Mesendoderm (in vitro differentiated cells): Measurements from ENCODE around the gene SLC34A2.
"Not testable (repeated sequence)": the region's sequence is repeated elsewhere in the genome, so short reads cannot be mapped to it uniquely, and the experiment has no call there.

Experiments used
- DNase-seq: peaks from one replicate; pipeline ENCODE4 v3.0.0; 2013
- H2AK5ac ChIP-seq: 2 replicates; pipeline ENCODE4 v1.6.1; 2013; ENCODE audit warnings: low read length, inconsistent platforms
- H2BK120ac ChIP-seq: 2 replicates; pipeline ENCODE4 v1.6.1; 2013; ENCODE audit warnings: low read depth, mild to moderate bottlenecking, low read length, moderate library complexity, mixed read lengths
- H2BK15ac ChIP-seq: replicated peaks from 2 replicates; pipeline ENCODE4 v1.6.1; 2013; ENCODE audit warnings: low read depth, mild to moderate bottlenecking, moderate library complexity
- H2BK5ac ChIP-seq: 2 replicates; pipeline ENCODE4 v1.6.1; 2013; ENCODE audit warnings: low read length, inconsistent platforms
- H3K18ac ChIP-seq: 2 replicates; pipeline ENCODE4 v1.6.1; 2013; ENCODE audit warnings: mild to moderate bottlenecking, low read length, mixed read lengths
- H3K23ac ChIP-seq: one replicate; pipeline ENCODE4 v1.6.1; 2013; ENCODE audit warnings: low read length
- H3K27ac ChIP-seq: 2 replicates; pipeline ENCODE4 v1.5.1; 2013; ENCODE audit warnings: low read depth, mild to moderate bottlenecking, inconsistent platforms, low read length, moderate library complexity
- H3K27me3 ChIP-seq: 2 replicates; pipeline ENCODE4 v1.6.1; 2013; ENCODE audit warnings: low read length, control low read depth, mild to moderate bottlenecking, inconsistent platforms; ENCODE audit not compliant: insufficient read depth, poor library complexity
- H3K36me3 ChIP-seq: 2 replicates; pipeline ENCODE4 v1.6.1; 2013; ENCODE audit warnings: low read length, inconsistent platforms; ENCODE audit not compliant: control insufficient read depth, insufficient read depth
- H3K4ac ChIP-seq: one replicate; pipeline ENCODE4 v1.6.1; 2013; ENCODE audit warnings: low read depth, mild to moderate bottlenecking, low read length, moderate library complexity
- H3K4me1 ChIP-seq: 2 replicates; pipeline ENCODE4 v1.6.1; 2013; ENCODE audit warnings: low read depth, low read length, inconsistent platforms; ENCODE audit not compliant: control insufficient read depth
- H3K4me2 ChIP-seq: 2 replicates; pipeline ENCODE4 v1.6.1; 2013; ENCODE audit warnings: low read length
- H3K4me3 ChIP-seq: 2 replicates; pipeline ENCODE4 v1.5.1; 2013; ENCODE audit warnings: mild to moderate bottlenecking, low read length
- H3K56ac ChIP-seq: one replicate; pipeline ENCODE4 v1.6.1; 2013; ENCODE audit warnings: low read length
- H3K79me1 ChIP-seq: 2 replicates; pipeline ENCODE4 v1.6.1; 2013; ENCODE audit warnings: low read length, inconsistent platforms
- H3K79me2 ChIP-seq: 2 replicates; pipeline ENCODE4 v1.6.1; 2013; ENCODE audit warnings: mild to moderate bottlenecking, low read length; ENCODE audit not compliant: control insufficient read depth, insufficient read depth
- H3K9ac ChIP-seq: 2 replicates; pipeline ENCODE4 v1.6.1; 2013; ENCODE audit warnings: low read length, inconsistent platforms
- H4K5ac ChIP-seq: one replicate; pipeline ENCODE4 v1.6.1; 2013; ENCODE audit warnings: low read length
- H4K8ac ChIP-seq: one replicate; pipeline ENCODE4 v1.6.1; 2013; ENCODE audit warnings: low read depth, mild to moderate bottlenecking, control low read depth, low read length, moderate library complexity
- WGBS: extraction: QIAGEN DNeasy Blood & Tissue Kit; methylation state at CpG from one replicate; pipeline ENCODE4 v1.1.7; 2013; ENCODE audit warnings: low lambda C conversion rate, missing lambda C conversion rate; ENCODE audit not compliant: insufficient coverage; ENCODE audit errors: extremely low coverage; 5-methylcytosine and 5-hydroxymethylcytosine counted together

SLC34A2 gene

GRCh38 chr4:25654031-25654970 lies 1.4 kb upstream of the SLC34A2 start:
- WGBS: no CpG with 5 or more reads among the region's 17 CpGs
- Histone ChIP-seq H3K27me3 (no peaks in the 10 kb centered on the region), H3K4me1 (peaks cover 9% of the 10 kb centered on the region), H3K36me3 (no peaks in the 10 kb centered on the region), H2AK5ac (no peak overlapping the region), H3K4me3 (no peak overlapping the region), H3K4ac (no peak overlapping the region), H3K79me2 (no peaks in the 10 kb centered on the region), H3K27ac (no peak overlapping the region), H2BK5ac (peak overlapping the region; percentile 25), H4K5ac (no peak overlapping the region), H3K56ac (peak overlapping the region; percentile 59), H3K9ac (peak overlapping the region; percentile 9), H3K23ac (peak overlapping the region; percentile 92), H2BK120ac (no peak overlapping the region), H3K79me1 (no peaks in the 10 kb centered on the region), H3K4me2 (peak overlapping the region; percentile 16), H3K18ac (no peak overlapping the region), H2BK15ac (no peak overlapping the region), H4K8ac (no peak overlapping the region)
- DNase-seq: peak; percentile 65

GRCh38 chr4:25656031-25656430 lies 380 bp downstream of the SLC34A2 start:
- Histone ChIP-seq H4K8ac (no peak overlapping the region), H3K18ac (no peak overlapping the region), H2BK120ac (no peak overlapping the region), H3K4me3 (no peak overlapping the region), H3K4me1 (peaks cover 9% of the 10 kb centered on the region), H3K36me3 (no peaks in the 10 kb centered on the region), H3K4ac (no peak overlapping the region), H3K79me2 (no peaks in the 10 kb centered on the region), H4K5ac (no peak overlapping the region), H3K56ac (peak overlapping the region; percentile 54), H2BK15ac (no peak overlapping the region), H3K27me3 (no peaks in the 10 kb centered on the region), H2BK5ac (no peak overlapping the region), H2AK5ac (peak overlapping the region; percentile 36), H3K27ac (no peak overlapping the region), H3K4me2 (peak overlapping the region; percentile 16), H3K79me1 (no peaks in the 10 kb centered on the region), H3K9ac (no peak overlapping the region), H3K23ac (no peak overlapping the region)
- no CpG with 5 or more reads among the region's 8 CpGs for WGBS
- DNase-seq: peak; percentile 37

- no peaks in the 10 kb centered on the region for H3K27me3 ChIP-seq
- H3K4me2 ChIP-seq: no peak overlapping the region
- DNase-seq: no peak
- no peak overlapping the region for H3K23ac ChIP-seq
- no peak overlapping the region for H4K5ac ChIP-seq
- peaks cover 9% of the 10 kb centered on the region for H3K4me1 ChIP-seq
- H3K79me1 ChIP-seq: no peaks in the 10 kb centered on the region
- H2BK15ac ChIP-seq: no peak overlapping the region
- no peak overlapping the region for H3K4me3 ChIP-seq
- no peak overlapping the region for H3K4ac ChIP-seq
- H2AK5ac ChIP-seq: no peak overlapping the region
- no peak overlapping the region for H3K18ac ChIP-seq
- H3K27ac ChIP-seq: no peak overlapping the region
- H3K56ac ChIP-seq: no peak overlapping the region
- H3K79me2 ChIP-seq: no peaks in the 10 kb centered on the region
- no peak overlapping the region for H2BK120ac ChIP-seq
- H2BK5ac ChIP-seq: no peak overlapping the region
- no peak overlapping the region for H4K8ac ChIP-seq
- WGBS: no CpG with 5 or more reads among the region's 3 CpGs
- H3K36me3 ChIP-seq: no peaks in the 10 kb centered on the region
- no peak overlapping the region for H3K9ac ChIP-seq
These were observed 2.7 kb downstream of the SLC34A2 start for GRCh38 chr4:25658357-25658771.

- no peak overlapping the region for H3K4ac ChIP-seq
- peaks cover 9% of the 10 kb centered on the region for H3K4me1 ChIP-seq
- no peak overlapping the region for H4K8ac ChIP-seq
- H3K79me1 ChIP-seq: no peaks in the 10 kb centered on the region
- WGBS: no CpG with 5 or more reads among the region's 3 CpGs
- H2BK120ac ChIP-seq: no peak overlapping the region
- H2AK5ac ChIP-seq: no peak overlapping the region
- H2BK5ac ChIP-seq: no peak overlapping the region
- no peak overlapping the region for H3K4me3 ChIP-seq
- no peak overlapping the region for H3K56ac ChIP-seq
- H3K9ac ChIP-seq: no peak overlapping the region
- H3K27me3 ChIP-seq: no peaks in the 10 kb centered on the region
- DNase-seq: no peak
- no peak overlapping the region for H2BK15ac ChIP-seq
- no peak overlapping the region for H3K23ac ChIP-seq
- H3K4me2 ChIP-seq: no peak overlapping the region
- H3K79me2 ChIP-seq: no peaks in the 10 kb centered on the region
- H3K27ac ChIP-seq: no peak overlapping the region
- H4K5ac ChIP-seq: no peak overlapping the region
- no peaks in the 10 kb centered on the region for H3K36me3 ChIP-seq
- H3K18ac ChIP-seq: no peak overlapping the region
These were observed 3.1 kb downstream of the SLC34A2 start for GRCh38 chr4:25658777-25659176.

- not testable (repeated sequence) for H3K4ac ChIP-seq, H2BK15ac ChIP-seq
These were observed 5.8 kb downstream of the SLC34A2 start for GRCh38 chr4:25661441-25661840.

More at GRCh38 chr4:25661441-25661840, 5.8 kb downstream of the SLC34A2 start:
- H3K56ac ChIP-seq, H3K4me1 ChIP-seq, DNase-seq, H2BK5ac ChIP-seq, H3K79me1 ChIP-seq, H3K27ac ChIP-seq, H3K4me3 ChIP-seq, H3K9ac ChIP-seq, H3K4me2 ChIP-seq, H2BK120ac ChIP-seq, H3K18ac ChIP-seq, H3K27me3 ChIP-seq, H3K36me3 ChIP-seq, H4K8ac ChIP-seq, H3K23ac ChIP-seq, H4K5ac ChIP-seq, H2AK5ac ChIP-seq, H3K79me2 ChIP-seq: not testable (repeated sequence)
- WGBS: no CpG with 5 or more reads among the region's 4 CpGs
